DOHH2 (cell line): Measurements from ENCODE around the gene EYA4.

Experiments used
- EZH2phosphoT487 ChIP-seq: fragments of 200-600 bp; sonication (generic); IDR thresholded peaks from 2 replicates; pipeline ENCODE4 v1.6.1; 2017; ENCODE audit warnings: borderline replicate concordance, mild to moderate bottlenecking, antibody characterized with exemption, low read length, moderate library complexity, mixed read lengths
- TF ChIP-seq, protein P1 (sequence below): fragments of 200-600 bp; sonication (generic); IDR thresholded peaks from one replicate; pipeline ENCODE4 v1.5.1; 2014; ENCODE audit warnings: antibody characterized with exemption, mild to moderate bottlenecking, low read depth, low read length; ENCODE audit not compliant: poor library complexity, severe bottlenecking

DNA sequence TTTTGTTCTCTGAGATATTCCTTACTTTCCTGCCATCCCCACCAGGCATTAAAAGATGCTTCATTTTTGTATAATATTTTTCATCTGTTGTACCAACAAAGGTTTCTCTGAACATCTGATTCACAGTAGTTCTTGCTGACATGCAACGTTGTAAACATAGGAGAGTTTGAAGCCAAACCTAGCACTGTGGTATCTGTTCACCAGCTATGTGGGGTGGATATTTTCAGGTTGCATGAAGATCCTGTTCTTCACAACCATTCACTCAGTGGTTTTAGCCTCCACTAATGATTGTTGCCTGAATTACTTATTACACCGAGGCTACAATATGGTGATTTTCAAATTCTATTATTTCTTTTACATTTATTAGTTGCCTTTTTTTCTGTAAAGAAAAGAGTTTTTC lies 56.5 kb downstream of the EYA4 start:
- TF ChIP-seq, protein P1, sequence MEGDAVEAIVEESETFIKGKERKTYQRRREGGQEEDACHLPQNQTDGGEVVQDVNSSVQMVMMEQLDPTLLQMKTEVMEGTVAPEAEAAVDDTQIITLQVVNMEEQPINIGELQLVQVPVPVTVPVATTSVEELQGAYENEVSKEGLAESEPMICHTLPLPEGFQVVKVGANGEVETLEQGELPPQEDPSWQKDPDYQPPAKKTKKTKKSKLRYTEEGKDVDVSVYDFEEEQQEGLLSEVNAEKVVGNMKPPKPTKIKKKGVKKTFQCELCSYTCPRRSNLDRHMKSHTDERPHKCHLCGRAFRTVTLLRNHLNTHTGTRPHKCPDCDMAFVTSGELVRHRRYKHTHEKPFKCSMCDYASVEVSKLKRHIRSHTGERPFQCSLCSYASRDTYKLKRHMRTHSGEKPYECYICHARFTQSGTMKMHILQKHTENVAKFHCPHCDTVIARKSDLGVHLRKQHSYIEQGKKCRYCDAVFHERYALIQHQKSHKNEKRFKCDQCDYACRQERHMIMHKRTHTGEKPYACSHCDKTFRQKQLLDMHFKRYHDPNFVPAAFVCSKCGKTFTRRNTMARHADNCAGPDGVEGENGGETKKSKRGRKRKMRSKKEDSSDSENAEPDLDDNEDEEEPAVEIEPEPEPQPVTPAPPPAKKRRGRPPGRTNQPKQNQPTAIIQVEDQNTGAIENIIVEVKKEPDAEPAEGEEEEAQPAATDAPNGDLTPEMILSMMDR = no peak
- no peak for TF ChIP-seq EZH2phosphoT487
